Esophagus squamous epithelium (tissue), 4 donors: Measurements from ENCODE around the gene GALK1.

Experiments used
- CTCF ChIP-seq, 6 experiments: fragments of 450-650 bp in 4 of 6; fragments of 200-600 bp in 2 of 6; sonication (generic) in 2 of 6; IDR thresholded peaks; one replicate each; pipeline ENCODE4 v1.5.1; 2016 to 2019; ENCODE audit warnings: antibody characterized with exemption in 6 of 6, mild to moderate bottlenecking in 4 of 6, moderate library complexity in 4 of 6
- POLR2A ChIP-seq, 4 donors: fragments of 450-650 bp; IDR thresholded peaks; one replicate each; pipeline ENCODE4 v1.6.1; 2017; ENCODE audit warnings: antibody characterized with exemption in 4 of 4, mild to moderate bottlenecking in 4 of 4, moderate library complexity in 3 of 4

- no peak for TF ChIP-seq CTCF (IDR thresholded peaks at IDR 0.05)
- no peak for TF ChIP-seq POLR2A (IDR thresholded peaks at IDR 0.05)
Observed at GRCh38 chr17:75795820-75796607, 31.0 kb upstream of the GALK1 start.
